ENCODE results near the gene MPPED1. TPM values are rescaled to one million over a fixed set of nuclear protein-coding genes. Genes with fewer than 3 reads are reported as not detected.

Gene MPPED1
- polyA plus RNA-seq, 1 experiment, result not detected

DNA sequence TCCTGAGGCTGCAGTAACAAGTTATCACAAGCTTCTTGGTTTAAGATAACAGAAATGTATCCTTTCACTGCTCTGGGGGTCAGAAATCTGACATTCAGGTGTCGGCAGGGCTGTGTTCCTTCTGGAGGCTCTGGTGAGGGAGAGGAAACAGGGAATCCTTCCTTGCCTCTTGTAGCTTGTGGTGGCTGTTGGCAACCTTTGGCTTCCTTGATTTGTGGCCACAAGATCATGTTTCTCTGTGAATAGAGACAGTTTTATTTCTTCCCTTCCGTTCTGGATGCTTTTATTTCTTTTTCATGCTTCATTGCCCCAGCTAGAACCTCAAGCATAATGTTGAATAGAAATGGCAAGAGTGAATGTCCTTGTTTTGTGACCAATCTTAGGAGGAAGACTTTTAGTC lies 44.0 kb downstream of the MPPED1 start:
- TF ChIP-seq, protein P1, sequence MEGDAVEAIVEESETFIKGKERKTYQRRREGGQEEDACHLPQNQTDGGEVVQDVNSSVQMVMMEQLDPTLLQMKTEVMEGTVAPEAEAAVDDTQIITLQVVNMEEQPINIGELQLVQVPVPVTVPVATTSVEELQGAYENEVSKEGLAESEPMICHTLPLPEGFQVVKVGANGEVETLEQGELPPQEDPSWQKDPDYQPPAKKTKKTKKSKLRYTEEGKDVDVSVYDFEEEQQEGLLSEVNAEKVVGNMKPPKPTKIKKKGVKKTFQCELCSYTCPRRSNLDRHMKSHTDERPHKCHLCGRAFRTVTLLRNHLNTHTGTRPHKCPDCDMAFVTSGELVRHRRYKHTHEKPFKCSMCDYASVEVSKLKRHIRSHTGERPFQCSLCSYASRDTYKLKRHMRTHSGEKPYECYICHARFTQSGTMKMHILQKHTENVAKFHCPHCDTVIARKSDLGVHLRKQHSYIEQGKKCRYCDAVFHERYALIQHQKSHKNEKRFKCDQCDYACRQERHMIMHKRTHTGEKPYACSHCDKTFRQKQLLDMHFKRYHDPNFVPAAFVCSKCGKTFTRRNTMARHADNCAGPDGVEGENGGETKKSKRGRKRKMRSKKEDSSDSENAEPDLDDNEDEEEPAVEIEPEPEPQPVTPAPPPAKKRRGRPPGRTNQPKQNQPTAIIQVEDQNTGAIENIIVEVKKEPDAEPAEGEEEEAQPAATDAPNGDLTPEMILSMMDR (IDR thresholded peaks at IDR 0.05; ENCODE audit: low read depth, low read length), result no peak
- H3K27ac ChIP-seq (ENCODE audit: low read depth, low read length), result no peak overlapping the region
- no peak for DNase-seq (ENCODE audit: low read depth, low spot score)
- H3K27me3 ChIP-seq (ENCODE audit: control insufficient read depth, insufficient read depth, low read length), result no peaks in the 10 kb centered on the region
- no peaks in the 10 kb centered on the region; the same call in 1 of the 2 replicates for H3K9me3 ChIP-seq (ENCODE audit: control insufficient read depth, insufficient read depth, low read length)
- ChIA-PET POLR2A (no interaction called here), CTCF (no interaction called here)
- H3K4me3 ChIP-seq (ENCODE audit: low read depth, low read length), result no peak overlapping the region

DNA sequence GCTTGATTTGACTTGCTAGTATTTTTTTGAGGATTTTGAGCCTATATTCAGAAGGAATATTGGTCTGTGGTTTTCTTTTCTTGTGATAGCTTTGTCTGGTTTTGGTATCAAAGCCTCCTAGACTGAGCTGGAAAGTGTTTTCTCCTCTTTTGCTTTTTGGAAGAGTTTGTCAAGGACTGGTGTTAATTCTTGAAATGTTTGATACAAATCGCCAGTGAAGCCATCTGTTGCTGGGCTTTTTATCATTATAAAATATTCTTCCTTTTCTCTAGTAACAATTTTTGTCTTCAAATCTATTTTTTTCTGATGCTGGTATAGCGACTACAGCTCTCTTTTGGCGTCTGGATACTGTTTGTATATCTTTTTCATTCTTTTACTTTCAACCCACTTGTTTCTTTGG lies 45.2 kb downstream of the MPPED1 start:
- Histone ChIP-seq H3K27ac (ENCODE audit: low read depth, low read length) (no peak overlapping the region), H3K27me3 (ENCODE audit: control insufficient read depth, insufficient read depth, low read length) (no peaks in the 10 kb centered on the region), H3K9me3 (ENCODE audit: control insufficient read depth, insufficient read depth, low read length) (no peaks in the 10 kb centered on the region), H3K4me3 (ENCODE audit: low read depth, low read length) (no peak overlapping the region)
- no peak for DNase-seq (ENCODE audit: low read depth, low spot score)
- ChIA-PET POLR2A (no interaction called here), CTCF (no interaction called here)
- TF ChIP-seq, protein P1 (IDR thresholded peaks at IDR 0.05; ENCODE audit: low read depth, low read length), result no peak

DNA sequence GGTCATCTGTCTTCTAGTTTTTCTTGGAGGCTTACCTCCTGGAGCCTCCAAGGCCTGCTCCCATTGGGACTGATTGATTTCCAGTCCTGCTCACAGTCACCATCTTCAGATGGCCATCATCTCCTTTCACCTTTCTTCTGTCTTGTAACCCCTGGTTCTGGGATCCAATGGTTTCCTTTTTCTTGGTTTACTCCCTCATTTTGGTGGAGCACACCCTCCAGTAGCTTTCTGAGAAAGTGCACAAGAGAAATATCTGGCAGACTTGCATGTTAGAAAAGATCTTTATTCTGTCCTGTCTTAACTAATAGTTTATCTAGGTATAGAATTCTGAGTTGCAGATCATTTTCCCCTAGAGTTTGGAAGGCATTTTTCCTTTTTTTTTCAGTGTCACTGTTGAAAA lies 50.9 kb downstream of the MPPED1 start:
- POLR2A ChIA-PET, result no interaction called here
- CTCF ChIA-PET, result no interaction called here
- no peak for DNase-seq (ENCODE audit: low read depth, low spot score)

DNA sequence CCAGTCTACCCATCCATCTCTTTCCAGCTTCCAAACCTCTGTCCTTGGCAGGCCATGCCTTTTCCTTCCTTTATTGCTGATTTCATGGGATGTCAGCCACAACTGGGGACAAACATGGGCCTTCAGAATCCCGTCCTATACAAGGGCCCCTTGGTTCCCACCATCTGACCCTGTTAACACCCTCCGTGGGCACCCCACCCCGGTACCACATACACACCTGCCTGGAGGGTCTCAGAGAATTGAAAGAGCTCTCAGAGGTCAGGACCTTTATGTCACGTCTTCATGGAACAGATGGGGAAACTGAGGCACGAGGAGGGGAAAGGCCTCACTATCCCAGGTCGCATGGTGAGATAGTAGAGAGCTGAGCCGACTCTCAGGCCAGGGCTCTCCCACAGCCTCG lies 53.0 kb downstream of the MPPED1 start:
- TF ChIP-seq, protein P1 (IDR thresholded peaks at IDR 0.05; ENCODE audit: low read depth, low read length), result no peak
- ChIA-PET CTCF (no interaction called here), POLR2A (interaction anchor here (0.7 kb wide), 1 partner anchor 70 kb away, joined by 5 read pairs; no protein-coding TSS in a partner anchor)

More for the DNA sequence above, 50.9 kb downstream of the MPPED1 start:
- H3K27me3 ChIP-seq (ENCODE audit: control insufficient read depth, insufficient read depth, low read length), result peaks cover 2% of the 10 kb centered on the region
- H3K27ac ChIP-seq (ENCODE audit: low read depth, low read length), result no peak overlapping the region
- no peak overlapping the region for H3K4me3 ChIP-seq (ENCODE audit: low read depth, low read length)
- peaks cover 10% of the 10 kb centered on the region; the same call in 1 of the 2 replicates for H3K9me3 ChIP-seq (ENCODE audit: control insufficient read depth, insufficient read depth, low read length)
- TF ChIP-seq, protein P1 (IDR thresholded peaks at IDR 0.05; ENCODE audit: low read depth, low read length), result no peak

DNA sequence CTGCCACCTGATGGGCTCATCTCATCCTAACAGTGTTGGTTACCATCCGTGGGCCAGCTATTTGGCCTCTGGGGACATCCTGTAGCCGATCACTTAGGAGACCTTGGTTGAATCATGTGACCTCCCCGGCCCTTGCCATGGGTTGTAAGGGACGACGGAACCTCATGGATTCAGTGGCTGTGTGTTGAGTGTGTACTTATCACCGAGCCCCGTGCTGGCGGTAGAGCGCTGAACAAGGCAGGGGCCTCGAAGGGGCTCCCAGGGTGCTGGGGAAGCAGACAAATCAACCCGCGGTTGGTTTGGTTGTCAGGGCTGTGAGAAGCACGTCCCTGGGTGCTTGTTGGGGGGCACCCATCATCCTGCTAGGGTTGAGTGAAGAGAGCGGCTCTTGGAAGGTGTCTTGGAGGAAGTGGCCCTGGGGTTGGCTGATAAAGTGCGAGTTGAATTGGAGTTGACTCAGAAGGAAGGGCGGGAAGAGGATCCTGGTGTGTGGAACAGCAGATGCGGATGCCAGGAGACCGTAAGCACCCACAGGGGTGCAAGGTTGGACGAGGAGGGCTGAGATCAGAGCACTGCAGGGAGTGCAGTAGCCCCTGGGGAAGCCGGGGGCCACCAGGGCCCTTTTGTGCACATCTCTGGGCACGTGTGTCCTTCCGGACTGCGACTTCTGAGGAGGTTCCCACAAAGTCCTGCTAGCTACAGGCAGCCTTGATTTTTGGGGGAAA lies 53.6 kb downstream of the MPPED1 start:
- no peak overlapping the region for H3K27ac ChIP-seq (ENCODE audit: low read depth, low read length)
- CTCF ChIA-PET, result no interaction called here
- peaks cover 2% of the 10 kb centered on the region for H3K27me3 ChIP-seq (ENCODE audit: control insufficient read depth, insufficient read depth, low read length)
- H3K9me3 ChIP-seq (ENCODE audit: control insufficient read depth, insufficient read depth, low read length), result peaks cover 10% of the 10 kb centered on the region; the same call in 1 of the 2 replicates
- no peak for DNase-seq (ENCODE audit: low read depth, low spot score)
- H3K4me3 ChIP-seq (ENCODE audit: low read depth, low read length), result no peak overlapping the region
- TF ChIP-seq, protein P1 (IDR thresholded peaks at IDR 0.05; ENCODE audit: low read depth, low read length), result no peak
- POLR2A ChIA-PET, result no interaction called here

More for the DNA sequence above, 53.0 kb downstream of the MPPED1 start:
- DNase-seq (ENCODE audit: low read depth, low spot score), result no peak
- Histone ChIP-seq H3K27me3 (ENCODE audit: control insufficient read depth, insufficient read depth, low read length) (peaks cover 2% of the 10 kb centered on the region), H3K9me3 (ENCODE audit: control insufficient read depth, insufficient read depth, low read length) (peaks cover 10% of the 10 kb centered on the region; the same call in 1 of the 2 replicates), H3K4me3 (ENCODE audit: low read depth, low read length) (no peak overlapping the region), H3K27ac (ENCODE audit: low read depth, low read length) (no peak overlapping the region)

Measured in AG04450 (cell line).